GM18873 (cell line): Measurements from ENCODE around the gene CPLX4.

ENCODE experiments used
- ATAC-seq: cut with Tn5 transposase; IDR thresholded peaks from one replicate; pipeline ENCODE4 v1.9.1; 2021; ENCODE audit warnings: mild to moderate bottlenecking, moderate library complexity, moderate number of reproducible peaks; ENCODE audit not compliant: unreplicated experiment, low FRiP score

CPLX4 gene

DNA sequence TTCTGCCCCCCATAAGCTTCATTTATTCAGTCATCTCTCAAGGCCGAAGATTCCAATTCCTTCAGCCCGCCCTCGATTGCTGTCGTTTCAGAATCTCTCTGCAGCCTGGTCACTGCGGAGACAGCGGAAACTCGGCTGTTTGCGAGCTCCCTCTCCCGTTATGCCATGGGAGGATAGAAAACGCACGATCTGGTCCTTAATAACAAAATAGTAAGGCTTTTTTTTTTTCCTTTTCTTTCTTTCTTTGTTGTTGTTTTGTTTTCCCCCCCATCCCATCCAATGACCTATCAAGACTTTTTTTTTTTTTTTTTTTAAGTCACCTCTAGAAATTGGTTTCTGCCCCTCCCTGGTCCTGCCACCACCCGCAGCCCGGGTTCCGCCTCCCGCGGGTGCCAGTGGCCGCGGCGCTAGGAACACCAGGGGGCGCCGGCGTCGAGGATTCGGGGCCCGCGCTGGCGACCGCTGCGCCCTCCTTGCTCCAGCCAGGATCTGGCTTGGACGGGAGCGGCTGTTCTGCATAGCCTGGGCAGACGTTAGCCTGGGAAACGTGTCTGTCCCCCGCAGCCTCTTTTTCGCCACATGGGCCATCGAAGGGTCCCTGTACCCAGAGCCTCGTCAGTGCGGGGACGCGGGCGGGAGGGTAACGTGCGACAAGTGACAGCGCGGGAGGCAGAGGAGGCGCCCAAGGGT, 10.1 kb downstream of the CPLX4 start:
- ATAC-seq, result peak; percentile 58

DNA sequence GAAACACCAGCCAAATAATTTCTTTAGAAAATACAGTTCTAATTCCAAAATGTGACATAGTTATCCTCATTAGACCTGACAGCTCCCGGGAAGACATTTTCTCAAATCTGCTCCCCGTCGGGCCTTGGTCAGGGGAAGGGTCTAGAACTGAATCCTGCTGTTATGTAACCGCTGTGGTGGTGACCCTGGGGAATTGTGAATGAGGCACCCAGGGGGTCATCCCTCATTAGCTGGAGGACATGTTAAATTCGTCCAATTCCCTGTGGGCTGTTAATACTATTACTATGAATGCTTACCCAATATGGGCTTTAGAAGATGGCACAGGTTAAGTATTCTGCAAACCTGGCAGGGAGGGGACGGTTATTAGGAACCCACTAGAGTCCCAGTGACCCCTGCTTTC, 11.8 kb downstream of the CPLX4 start:
- ATAC-seq, result no peak

DNA sequence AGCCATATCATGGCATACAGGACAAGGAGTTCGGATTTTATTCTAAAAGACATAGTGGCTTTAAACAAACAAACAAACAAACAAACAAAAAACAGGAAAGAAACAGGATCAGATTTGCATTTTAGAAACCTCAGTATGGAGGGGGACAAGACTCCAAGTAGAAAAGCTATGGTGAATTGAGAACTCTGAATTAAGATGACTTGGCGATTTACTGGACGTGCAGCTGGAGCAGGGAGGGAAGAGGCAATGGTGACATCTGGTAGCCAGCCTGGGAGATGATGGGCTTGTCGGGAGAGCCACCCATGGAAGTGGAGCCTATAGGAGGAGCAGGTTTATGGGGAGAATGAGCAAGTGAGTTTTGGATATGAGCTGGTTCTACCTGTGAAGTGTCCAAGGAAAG, 13.2 kb downstream of the CPLX4 start:
- no peak for ATAC-seq

DNA sequence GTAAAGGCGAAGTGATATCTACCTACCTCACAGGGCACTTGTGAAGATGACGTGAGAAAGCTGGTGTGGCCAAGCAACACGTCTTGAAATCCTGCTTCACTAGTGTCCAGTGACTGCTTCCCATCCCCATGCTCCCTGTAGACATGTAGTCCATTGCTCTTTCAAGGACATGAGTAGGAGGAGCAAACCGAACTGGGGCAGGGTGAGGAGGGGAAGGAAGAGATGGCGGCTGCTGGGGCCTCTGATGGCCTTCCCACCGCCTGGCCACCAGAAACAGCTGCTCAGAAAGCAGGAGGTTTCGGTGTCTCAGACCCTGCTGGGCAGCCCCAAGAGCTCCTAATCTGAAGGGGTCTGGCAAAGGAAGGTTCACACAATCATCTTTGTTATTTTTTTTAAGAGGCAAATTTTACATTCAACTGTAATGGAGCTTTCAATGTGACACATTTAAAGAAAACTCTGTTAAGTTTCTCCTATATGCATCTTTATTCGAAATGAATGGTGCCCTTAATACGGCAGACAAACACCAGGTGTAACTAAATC, 14.7 kb downstream of the CPLX4 start:
- no peak for ATAC-seq

DNA sequence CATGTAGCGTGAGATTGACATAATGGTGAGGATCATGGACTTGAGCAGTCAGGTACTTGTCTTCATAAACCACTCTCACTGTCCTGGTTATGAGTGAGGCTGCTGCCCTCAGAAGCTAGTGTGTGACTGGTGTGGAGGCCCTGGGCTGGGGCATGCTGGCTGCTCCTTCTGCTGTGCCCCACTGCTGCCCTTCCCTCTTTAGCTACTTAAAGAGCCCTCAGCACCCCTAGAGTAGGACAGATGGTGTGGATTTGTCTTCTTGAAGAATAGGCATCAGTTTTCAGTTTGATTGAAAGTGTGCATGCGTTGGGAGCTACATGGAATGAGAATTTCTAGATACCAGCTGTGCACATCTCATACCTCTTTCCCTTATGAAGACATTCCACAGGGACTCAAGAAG, 15.4 kb downstream of the CPLX4 start:
- no peak for ATAC-seq

DNA sequence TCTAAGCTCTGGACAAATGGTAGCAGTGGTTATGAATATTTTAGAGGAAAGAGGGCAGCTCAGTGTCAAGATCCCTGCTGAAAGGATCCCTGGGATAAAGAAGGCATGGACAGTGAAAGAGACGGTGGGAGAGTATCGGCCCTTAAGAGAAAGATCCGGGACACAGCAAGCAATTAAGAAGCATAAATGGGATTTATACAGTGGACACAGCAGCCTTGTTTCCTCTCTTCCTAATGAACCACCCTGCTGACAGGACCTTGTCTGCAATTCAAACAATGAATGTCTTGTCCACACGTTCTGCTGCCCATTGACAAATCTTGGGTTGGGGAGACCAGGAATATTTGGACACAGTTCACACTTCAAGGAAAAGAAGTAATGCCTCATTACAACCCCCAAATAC, 16.5 kb downstream of the CPLX4 start:
- no peak for ATAC-seq

DNA sequence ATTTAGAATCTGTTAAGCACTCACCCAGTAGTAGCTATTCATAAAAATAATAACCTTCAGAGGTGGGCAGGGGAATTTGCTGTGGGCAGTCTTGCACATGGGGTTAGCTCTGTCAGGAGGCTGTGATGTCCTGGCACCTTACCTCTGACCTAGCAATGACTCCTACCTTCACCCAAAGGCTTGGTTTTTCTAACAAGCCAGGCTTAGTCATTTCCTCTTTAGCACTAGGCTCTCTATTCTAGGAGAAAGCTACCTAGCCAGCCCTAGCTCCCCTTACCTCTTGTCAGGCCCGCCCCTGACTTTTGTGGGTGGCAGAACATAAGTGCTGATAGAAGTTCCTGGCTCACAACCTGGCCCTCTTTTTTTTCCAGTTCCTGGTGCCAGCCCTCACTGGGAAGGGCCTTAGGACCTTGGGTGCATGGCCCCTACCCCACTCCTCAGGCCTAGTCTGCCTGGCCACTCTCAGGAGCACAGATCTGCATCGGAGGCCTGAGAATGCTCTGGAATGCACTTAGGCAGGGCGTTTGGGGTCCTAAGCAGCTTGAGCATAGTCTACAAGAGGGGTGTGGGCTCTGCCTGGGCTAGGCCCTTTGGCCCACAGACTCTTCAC, 17.7 kb downstream of the CPLX4 start:
- ATAC-seq, result no peak

DNA sequence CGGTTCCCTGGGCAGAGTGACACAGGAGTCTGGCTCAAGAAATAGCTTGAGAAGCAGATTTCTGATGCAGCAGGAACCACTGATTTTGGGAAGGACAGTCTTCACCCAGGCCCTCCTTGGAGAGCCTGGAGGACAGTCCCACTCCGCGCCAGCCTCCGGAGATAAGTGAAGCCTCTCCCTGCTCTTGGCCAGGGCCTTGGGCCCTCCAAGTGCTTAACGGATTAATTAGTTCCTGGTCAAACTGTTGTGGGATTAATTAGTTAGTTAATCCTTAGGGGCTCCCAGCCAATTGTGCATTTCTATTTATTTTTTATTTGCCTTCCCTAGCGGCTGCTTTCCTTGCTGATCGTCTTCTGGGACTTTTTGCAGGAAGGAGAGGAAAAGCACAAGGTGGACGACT, 19.6 kb downstream of the CPLX4 start:
- no peak for ATAC-seq

DNA sequence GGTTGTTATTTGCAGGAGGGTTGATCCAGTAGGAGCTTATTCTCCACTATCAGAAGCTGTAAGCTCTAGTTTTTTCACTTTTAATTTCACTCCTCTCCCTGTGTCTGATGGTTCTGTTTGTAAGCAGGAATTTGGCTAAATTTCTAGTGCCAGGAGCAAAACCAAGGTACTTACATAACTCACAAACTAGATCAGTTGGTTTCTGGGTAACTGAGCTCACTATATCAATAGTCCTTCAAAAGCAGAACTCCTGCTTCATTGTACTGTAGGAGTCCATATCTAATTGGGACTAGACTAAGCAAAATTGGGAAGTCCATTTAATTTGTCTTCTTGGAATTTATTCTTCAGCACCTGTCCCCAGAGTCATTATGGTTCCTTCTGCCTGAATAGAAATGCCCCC, 25.1 kb downstream of the CPLX4 start:
- ATAC-seq, result no peak

DNA sequence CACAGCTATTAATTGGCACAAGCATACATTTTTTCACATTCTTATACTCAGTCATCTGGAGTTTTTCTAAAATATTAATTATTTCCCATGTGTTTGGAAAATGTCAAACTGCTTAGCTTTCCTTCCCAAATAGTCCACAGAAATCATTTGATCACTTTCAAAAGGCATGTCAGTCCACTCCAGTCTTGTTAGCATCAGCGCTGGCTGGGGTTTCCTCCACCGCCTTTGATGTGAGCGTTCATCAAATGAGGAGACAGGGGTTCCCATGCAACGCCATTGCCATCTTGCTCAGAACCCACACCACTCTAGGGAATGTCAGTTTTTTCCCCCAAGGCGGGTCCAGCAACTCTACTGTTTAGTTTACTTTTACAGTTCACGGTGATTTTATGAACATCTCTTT, 32.1 kb downstream of the CPLX4 start:
- ATAC-seq, result no peak

DNA sequence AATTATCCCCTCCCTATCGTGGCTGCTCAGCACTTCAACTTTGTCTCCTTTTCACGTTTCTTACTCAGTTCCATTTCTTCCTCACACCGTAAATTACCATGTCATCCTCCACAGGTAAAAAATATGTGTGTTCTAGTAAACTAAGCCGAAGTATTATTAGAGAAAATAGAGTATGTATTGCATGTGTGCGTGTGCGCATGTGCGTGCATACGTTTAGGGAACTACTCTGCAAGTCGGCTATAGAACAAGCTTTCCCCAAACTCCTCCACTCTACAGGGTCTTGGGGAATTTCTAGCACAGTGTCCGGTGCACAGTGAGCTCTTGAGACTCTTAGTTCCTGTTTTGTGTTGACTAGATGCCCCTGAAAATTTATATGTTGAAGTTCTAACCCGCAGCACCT, 36.1 kb downstream of the CPLX4 start:
- no peak for ATAC-seq

DNA sequence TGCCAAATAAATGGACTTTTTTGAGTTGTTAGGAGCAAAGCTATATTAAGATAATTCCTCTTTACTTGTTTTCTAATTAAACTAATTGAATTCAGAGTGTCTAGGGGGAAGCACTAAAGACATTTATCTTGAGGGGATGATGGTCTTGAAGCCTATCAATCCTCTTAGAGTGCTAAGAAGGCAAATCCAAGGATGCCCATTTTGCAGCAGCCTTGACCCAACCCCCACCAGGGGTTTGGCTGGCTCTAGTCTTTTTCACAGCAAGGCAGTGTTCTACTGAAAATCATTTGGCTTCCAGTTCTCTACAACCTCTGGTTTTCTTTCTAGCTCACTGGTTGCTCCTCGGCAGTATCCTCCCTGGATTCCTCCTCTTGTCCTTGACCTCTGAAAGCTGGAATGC, 38.7 kb downstream of the CPLX4 start:
- no peak for ATAC-seq

DNA sequence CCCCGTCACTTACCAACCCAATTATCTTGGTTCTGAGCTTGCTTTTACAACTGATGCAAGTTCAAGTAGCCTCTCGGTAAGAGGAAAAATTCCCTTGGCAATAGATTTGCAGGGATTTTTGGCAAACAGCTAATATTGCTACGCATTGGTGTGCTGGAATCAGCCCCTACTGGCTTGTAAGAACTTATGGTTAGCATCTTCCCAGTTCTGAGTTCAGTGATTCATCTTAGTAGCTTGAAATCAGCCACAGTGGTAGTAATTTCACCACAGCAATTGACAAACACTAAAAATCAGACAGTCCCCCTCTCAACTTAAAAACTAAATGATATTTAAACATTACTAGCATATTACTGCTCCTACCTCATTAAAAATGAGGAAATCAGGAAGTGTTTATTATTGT, 39.3 kb downstream of the CPLX4 start:
- ATAC-seq, result no peak

DNA sequence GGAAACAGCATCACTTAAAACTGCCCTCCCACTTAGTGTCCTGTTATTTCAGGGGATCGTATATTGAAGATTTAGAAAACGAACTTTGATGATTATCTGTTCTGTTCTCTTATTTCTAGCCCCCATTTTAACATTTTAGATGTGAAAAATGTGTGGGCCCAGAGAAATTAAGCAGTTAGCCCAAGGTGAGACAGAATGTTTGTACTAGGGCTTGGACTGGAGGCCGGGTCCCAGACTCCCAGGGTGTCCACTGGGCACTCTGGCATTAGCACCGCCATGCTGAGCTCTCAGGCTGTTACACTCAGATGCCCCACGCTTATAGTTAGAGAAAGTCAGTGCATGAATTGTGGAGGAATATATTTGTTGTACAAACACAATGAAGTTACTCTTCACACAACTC, 39.7 kb downstream of the CPLX4 start:
- no peak for ATAC-seq

DNA sequence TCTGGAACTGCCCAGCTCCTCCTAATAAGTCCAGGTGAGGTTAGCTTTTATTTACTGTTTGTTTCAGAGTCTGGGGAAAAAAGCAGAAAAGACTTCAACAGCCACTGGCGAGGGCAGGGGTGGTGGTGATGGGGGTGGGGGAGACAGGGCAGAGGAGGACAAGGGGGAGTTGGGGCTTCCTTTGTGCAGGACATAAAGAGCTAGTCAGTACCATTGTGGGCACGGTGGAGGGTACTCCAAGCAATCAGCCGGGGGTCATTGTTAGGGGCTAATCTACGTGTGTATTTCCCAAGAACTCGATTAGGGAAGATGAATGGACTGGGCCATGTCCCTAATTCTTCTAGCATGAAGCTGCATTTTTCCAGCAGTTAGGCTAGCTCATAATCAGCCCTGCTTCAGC, 42.4 kb downstream of the CPLX4 start:
- no peak for ATAC-seq

DNA sequence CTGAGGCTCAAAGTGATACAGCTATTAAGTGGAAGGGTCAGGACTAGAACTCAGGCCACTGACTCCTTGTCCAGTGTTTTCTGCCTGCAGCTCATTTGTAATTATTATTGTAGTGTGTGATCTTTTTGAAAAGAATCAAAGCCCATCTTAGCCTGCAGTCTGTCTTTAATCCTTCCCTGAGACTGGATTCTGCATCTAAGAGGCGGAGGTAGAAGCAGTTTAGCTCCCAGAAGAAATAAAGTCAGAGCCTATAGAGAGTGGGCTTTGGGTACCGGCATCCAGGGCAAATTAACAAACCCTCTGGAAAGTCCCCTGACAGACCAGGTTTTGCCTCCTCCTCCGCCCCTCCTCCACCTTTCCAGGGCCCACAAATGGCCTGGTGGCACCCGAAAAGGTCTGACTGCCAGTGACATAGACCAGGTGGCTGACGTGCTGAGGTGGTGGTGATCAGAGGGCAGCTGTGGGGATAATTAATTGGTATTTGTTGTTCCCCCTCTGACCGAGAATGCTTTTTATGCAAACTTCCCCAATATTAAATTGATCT, 43.0 kb downstream of the CPLX4 start:
- no peak for ATAC-seq

DNA sequence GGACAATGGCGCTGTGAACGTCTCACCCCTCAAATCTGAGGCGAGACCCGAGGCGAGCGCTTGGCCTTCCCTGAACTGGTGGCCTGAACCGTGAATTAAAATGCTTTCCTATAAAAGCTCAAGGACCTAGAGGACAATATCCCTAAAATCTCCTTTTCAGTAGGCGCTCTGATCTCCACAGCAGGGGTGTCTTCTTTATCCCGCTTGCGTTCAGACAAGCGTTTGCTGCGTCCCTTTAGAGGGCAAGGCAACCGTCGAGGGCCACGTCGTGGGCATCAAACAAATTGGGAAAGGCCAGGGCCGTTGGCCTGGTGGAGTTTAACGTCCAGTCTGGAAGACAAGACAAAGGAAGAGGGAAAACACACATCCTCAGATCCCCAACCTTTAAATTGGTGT, 43.9 kb downstream of the CPLX4 start:
- no peak for ATAC-seq

DNA sequence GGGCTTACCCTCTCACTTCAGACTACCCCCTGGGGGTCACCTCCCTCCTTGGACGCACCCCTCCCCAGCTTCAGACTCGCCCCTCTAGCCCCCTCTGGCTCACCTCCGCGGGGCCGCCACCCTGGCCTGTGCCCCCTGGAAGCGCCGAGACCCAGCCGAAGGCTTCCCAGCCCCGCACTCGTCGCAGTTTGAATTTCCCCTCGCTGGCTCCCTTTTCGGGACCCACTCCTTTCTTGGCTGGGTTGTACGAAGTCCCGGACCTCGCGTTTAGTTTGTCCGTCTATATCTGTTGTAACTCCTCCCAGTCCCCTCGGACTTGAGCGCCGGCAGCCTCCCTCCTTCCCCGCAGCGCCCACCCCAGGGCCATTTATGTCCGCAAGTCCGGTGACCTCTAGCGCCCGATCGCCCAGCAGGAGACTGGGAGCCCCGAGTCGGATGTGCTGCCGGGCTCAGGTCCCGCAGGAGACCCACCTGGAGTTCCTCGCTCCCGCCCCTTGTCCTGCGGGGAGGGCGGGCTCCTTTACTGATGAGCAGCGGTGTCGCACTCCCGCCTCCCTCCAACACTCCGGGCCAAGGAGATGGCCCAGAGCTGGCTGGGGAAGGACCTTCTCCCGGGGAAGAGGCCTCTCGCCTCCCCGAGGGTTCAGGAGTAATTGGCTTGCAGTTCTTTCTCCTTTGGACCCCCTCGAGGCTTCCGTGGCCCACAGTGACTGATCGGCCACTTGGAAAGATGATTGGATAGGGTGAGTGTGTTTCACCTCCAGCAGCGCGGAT, 44.5 kb downstream of the CPLX4 start:
- no peak for ATAC-seq

DNA sequence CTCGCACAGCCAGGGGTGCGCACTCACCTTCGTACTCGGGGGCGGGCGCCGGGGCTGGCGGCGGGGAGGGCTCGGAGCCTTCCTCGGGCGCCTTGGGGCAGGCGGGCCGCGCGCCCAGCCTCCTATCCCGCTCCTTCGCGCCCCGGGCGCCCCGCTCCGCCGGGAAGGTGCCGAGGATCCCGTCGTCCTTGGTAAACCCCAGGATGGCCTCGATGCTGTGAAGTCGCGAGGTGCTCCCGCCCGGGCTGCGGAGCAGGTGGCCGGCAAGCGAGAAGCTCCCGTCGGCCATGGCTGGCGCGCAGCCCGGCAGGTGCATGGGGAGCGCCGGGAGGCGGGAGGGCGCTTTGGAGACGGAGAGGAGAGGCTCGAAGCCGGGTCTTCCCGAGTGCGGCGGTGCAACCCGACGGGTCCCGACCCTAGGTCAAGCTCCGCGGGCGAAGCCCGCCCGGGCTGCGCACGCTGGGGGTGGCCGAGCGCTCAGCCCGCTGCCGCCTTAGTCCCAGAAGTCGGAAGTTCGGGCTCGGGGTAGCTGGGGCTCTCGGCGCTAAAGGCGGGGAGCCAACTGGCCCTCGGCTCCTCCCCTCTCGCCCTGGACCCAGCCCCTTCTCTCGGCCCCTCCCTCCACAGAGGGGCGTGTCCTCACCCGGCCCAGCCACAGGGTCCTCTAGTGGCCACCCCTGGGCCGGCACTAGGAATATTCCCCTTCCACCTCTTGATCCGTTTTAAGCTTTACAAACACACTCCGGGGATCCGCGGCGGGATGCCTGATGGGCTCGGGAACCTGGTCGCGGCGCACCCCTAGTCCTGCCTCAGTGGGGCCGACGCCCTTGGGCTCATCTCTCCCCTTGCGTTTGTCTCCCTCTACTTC, 45.3 kb downstream of the CPLX4 start, which contains the start of gene RAX:
Gene RAX (minus strand): TSS at position 564 of the 868 bp plus-strand sequence. CDS start 248 bp downstream, at position 316.
- no peak for ATAC-seq

DNA sequence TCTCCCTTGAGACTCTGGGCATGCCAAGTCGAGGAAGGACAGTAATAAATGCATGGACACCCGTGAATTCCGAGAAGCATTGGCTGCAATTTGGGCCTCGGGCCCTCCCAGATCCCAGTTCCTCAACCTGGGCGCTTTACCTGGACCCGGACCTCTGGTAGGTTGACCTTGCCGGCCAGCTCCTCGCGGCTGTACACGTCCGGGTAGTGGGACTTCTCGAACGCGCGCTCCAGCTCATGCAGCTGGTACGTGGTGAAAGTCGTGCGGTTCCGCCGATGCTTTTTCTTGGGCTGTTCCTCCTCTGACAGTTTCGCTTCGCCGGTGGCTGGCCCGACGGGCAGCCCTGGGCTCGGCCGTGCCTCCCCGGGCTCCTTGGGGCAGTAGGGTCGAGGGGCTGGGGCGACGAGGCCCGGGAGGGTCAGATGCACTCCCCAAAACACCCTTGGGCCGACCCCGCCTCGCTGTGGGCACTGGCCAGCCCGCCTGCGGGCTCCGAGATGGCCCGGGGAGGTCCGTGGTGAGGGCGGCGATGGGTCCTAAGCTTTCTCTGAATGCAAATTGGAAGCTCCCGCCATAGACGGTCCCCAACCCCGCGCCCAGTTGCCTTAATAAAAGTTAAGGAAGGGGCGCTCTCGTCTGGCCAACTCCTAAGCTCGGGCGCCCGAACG, 46.1 kb downstream of the CPLX4 start:
- no peak for ATAC-seq
